GM11168 (cell line): ENCODE measurements around the gene ATG16L1.

Source experiments
- in situ Hi-C: fragments of 300-500 bp; cut with MboI; formaldehyde crosslinking; loops from one replicate; pipeline ENCODE4 v1.12.0; 2022; ENCODE audit warnings: low sequenced_read_pairs; ENCODE audit not compliant: unreplicated experiment

The ATG16L1 gene

DNA sequence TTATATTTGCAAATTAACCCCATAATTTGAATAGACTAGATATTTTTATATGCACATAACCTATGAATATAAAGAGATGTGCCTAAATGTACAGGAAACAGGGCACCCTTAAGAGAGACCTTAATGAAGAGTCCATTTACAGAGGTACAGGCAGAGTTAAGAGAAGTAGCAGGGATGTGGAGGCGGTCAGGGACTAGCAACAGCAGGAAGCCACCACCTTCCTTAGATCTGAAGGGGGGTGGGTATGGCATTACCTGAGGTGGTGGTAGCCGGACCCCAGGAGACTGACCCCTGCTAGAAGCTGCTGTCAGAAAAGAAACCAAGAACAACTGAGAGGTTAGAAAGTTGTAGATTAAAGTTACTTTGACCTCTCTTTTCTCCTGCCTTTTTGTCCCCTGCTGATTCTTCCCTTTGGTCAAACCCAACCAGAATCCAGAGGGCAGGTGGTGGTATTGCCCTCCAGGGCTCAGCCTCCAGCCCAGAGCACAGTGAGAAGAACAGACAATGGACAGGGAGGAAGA is 24.9 kb upstream of the ATG16L1 start:
- in situ Hi-C loops: no loop called here

DNA sequence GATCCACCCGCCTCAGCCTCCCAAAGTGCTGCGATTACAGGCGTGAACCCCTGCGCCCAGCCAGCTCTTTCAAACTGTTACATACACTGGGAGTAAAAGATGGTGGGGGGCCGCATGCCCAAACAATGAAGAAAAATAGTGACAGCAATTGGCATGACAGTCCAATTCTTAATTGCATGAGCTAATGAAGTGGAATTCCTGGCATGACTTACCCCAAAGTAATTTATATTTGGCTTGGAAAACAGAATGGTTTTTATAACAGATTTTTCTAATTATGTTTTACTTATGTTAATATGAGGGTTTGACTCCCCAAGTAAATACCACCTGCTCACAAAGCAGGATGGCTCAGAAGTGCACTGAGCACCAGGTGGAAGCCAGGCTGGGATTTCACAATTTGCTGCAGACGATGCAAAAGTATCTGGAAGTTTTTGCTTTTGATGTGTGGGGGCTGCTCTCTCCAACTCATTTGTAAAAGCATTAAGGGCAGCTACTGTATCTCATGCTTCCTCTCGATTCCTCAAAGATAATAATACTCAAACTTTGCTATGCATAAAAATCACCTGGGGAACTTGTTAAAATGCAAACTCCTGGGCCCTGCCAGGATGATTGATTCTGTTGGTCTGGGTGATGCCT is 24.0 kb upstream of the ATG16L1 start:
- in situ Hi-C loops: no loop called here

DNA sequence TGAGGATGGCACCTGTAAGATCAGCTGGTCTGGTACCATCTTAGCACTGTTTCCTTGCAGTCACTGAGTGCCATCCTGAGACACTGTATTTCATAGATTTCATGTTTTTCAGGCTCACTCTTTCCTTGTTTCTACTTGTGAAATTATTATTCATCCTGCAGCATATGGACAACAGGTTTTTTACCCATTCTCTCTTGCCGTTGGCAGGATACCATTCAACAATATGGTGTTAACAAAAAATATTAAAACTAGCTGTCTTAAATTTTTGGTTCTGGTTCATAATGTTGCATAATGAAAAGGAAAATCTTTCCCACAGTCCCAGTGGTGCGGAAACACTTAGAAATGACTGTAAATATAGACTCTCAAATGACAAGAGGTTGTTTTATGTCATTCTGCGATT is 23.1 kb upstream of the ATG16L1 start:
- in situ Hi-C loops: no loop called here

DNA sequence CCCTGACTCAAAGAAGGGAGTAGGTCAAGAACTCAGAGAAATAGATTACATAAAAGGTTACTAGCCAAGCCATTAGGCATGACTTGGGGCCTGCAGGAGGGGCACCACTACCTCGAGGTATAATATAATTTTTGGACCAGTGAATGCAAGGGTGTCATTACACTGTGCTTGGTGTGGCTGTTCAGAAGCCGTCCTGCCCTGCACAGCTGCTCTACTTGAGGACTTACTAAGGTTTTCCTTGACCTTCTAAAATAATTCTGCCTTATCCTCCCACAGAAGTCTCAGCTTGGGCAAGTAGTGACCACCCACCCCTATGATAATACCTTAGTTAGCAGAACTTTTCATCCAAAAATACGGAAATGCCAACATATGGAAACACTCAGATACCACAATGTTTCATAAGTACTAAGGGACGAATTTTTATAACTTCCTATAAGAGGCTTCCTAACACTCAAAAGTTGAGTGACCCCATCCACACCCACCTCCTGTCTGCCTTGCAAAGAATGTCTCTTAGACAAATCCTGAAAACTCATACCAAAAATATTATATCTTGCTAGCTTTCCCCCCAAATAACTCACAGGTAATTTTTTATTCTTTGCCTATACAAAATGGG is 17.7 kb upstream of the ATG16L1 start:
- in situ Hi-C loops: no loop called here

DNA sequence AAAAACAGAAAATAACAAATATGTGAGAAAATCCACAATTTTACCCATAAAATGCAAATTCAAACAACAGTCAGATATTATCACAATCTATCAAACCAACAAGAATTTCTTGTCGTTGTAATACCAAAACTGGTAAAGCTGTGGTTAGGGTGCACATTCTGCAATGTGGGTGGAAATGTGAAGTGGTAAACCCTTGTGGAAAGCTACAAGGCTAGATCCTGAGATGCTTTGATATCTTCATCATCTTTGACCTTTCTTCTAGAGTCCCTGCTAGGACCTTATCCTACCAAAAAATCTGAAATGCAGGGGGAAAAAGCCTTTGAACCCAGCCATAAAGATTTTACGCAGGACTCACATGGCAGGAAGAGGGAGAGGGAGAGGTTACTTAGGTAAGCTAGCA is 17.2 kb upstream of the ATG16L1 start:
- in situ Hi-C loops: no loop called here

DNA sequence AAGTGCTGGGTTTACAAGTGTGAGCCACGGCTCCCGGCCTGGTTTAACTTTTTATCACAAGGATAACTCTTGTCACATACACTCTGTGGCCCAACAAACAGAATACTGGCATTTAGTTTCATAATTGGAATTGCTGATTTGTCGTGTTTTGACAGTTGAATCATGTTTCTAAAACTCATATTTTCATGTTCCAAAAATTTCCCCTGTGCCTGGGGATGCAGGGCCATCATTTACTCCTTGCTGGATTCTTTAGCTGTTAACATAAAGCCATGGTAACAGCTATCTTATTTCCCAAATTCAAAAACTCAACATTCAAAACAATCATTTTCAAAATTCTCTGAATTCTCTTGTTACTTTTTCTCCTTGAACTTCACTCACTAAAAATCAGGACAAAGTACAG is 16.5 kb upstream of the ATG16L1 start:
- in situ Hi-C loops: no loop called here

DNA sequence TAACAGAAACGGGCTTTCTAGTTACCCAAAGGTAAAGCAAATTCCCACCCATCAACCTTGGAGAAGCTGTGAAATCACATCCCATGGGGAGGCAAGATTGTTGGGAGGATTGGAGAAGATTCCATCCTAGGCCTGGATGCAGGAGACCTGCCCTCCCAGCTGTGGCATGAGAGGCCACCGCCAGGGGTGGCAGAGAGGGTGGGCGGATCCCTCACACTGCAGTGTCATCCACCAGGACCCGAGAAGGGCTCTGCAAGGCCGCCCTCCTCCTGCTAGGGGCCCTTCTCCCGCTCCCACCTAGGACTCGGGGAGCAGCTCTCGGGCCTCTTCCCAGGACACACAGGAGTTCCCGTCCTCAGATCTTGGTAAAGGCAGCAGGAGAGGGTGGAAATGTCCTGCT is 15.5 kb upstream of the ATG16L1 start:
- in situ Hi-C loops: no loop called here

DNA sequence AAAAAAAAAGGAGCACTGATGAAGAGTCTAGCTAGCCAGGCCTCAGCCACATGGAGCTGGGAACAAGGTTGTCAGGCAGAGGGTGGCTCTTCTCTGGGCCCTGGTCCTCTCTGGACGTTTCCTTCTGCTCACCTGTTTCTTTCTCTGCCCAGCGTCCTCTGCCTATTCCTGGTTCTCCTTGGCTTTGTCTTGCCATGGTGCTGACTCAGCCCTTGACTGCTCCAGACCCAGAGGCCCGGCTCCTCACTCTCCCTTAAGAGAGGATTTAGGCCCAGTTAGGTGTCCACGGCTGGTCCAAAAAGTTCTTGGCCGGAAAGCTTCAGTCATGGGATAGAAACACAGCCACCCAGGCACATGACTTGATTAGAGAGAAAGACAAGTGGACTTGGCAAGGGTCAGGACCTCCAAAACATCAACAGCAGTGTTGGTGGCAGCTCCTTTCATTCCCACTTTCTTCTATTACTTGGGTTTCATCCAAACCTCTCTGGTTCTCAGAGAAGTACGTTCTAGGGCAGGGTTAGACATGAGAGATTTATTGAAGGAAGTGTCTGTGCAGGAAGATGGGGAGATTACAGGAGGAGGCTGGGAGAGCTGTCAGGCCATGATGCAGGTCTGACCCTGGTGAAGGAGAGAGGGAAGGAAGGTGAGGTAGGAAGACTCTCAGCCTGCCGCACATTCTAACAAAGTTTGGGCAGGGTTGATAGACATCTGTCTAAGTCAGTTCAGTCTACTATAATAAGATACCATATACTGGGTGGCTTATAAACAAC is 14.5 kb upstream of the ATG16L1 start:
- in situ Hi-C loops: no loop called here

DNA sequence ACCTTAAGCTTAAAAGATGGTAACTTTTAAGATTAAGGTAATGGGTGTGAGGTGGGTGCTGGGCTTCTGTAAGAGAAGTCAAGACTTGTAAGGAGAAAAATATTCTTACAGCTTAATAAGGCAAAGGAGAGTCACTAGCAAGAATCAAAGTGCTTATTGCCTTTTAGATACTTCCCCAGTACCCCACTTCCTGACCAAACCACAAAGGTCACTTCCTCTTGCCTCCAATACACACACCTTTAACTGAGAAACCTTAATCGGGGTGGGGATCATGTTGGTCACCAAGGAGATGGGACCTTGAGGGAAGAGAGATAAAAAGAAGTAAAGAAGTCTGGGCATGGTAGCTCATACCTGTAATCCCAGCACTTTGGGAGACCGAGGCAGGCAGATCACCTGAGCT is 10.6 kb upstream of the ATG16L1 start:
- in situ Hi-C loops: no loop called here

DNA sequence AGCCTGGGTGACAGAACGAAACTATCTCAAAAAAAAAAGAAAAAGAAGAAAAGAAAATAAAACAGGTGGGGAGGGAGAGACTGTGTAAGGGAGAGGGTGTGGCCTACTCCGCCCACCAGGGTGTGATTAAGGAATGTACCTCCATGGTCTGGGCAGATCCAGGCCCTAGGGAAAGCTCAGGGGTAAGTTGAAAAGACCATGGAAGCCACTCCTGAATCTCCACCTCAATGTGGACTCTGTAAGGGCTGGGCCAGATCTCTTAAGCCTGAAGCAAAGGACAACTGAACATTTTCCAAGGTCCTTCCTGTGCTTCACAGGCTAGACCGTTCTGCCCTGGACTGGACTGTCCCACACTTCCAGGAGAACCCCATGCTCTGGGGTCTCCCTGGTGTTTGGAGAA is 9.7 kb upstream of the ATG16L1 start:
- in situ Hi-C loops: no loop called here

DNA sequence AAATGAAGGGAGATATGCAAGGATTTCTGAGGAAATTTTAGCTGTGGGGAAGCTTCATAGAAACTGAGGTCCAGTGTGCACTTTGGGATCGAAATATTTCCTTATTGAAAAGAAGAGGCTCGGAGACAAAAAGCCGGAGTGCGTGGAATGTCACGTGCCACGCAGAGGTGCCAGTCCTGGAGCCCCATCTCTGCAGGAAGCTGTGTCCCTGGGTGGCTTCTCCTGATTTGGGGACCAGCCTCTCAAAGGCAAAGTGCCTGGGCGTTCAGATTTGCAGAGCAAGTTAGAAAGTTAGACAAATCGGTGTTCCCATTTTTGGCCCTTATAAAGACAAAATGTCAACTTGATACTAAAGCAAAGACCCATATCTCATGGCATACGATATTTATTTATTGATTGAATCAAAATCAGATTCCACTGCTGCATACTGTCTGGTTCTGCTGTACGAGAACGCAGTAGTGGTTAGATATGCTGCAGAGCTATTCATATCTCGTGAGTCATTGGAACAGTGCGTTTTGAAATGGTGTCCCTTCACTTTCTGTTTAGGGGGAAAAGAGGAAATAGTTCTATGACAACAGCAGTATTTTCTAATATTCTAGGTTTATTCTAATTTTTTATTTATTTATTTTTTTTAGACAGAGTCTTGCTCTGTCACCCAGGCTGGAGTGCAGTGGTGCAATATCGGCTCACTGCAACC is 9.1 kb upstream of the ATG16L1 start:
- in situ Hi-C loops: no loop called here

DNA sequence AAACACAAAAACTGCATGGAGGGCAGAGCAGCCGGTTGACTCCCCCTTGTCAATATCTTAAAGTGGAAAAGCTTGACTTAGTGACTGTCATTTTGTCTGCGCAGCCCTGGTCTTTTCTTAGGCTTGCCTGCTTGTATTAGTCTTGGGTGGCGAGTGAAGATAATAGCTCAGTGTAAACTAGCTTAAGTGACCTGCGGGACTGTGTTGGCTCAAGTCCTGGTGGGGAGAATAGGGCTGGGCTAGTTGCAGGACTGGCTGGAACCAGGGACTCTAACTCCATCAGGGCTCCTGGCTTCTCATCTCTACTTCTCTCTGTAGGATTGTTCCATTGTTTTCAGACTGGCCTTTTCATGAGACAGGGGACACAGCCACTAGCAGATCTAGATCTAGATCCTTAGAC is 8.1 kb upstream of the ATG16L1 start:
- in situ Hi-C loops: no loop called here

DNA sequence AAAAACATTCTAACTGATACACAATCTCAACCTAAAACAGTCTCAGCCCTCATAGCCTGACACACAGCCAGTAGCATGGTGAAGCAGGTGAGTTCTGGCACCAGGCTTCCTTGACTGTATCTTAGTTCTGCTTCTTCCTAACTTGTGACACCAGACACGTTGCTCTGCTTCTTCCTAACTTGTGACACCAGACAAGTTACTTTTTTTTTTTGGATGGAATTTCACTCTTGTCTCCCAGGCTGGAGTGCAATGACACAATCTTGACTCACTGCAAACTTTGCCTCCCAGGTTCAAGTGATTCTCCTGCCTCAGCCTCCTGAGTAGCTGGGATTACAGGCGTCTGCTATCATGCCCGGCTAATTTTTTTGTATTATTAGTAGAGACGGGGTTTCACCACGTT is 6.7 kb upstream of the ATG16L1 start:
- in situ Hi-C loops: no loop called here

DNA sequence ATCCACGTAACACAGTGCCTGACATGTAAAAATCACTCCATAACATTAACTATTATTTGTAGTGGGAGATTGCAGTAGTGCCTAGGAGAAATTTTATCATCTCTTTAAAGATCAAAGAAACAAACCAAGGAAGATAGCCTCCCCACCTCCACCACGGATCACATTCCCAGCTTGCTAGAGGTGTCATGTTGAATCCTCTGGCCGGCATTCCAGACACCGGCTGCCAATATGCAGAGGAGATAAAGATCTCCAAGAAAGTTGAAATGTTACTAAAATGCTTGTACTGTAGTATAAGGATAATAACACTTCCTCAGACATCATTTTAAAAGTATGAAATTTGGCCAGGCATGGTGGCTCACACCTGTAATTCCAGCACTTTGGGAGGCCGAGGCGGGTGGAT is 6.1 kb upstream of the ATG16L1 start:
- in situ Hi-C loops: no loop called here

DNA sequence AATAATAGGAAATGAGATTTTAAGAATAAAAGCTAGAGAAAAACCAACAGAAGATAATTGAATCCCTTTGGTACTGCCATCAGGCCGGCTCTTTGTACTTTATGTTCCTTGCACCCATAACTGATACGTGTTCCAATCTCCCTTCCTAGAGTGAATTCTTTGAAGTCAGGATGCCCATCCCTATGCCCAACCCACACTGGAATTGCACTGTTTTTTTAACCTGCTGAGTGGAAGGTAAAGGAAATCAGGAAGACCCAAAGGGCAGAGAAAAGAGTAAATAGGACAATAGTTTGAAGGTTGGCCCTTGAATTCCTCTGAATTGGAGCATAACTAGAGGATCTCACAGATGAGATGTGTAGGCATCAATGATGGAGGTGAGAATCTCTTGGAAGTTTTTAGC is 4.4 kb upstream of the ATG16L1 start:
- in situ Hi-C loops: no loop called here

DNA sequence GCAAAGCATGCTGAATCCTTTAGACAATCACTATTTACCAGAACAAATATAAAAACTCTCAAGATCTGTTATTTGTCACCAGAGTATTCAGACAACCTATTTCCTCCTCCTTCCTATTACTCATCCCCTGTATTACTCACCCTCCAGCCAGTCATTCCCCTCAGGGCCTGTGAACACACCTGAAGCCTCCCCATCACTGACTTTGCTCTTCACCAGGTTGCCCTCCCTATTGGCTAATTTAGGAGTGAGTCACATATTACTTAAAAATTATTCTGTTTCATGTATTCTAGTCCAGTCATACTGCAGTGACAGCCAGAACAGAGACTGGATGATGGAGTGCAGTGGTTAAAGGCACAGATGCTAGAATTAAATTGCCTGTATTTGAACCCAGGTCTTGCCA is 3.7 kb upstream of the ATG16L1 start:
- in situ Hi-C loops: no loop called here

DNA sequence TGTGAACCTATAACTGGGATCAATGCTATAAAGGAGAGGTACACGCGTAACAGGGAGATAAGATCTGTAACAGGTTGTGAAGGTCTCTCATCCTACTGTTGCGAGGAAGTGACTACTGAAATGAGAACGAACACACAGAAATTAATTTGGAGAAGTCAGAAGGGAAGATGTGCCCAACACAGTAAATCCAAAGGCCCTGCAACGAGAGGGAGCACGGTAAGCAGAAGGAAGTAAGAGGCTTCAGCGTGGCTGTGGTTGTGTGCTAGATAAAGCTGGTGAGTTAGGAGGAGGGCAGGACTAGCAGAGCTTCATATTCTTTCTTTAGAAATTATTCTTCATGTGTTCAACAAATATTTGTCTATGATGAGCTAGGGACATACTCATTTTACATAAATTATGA is 2.5 kb upstream of the ATG16L1 start:
- in situ Hi-C loops: no loop called here

DNA sequence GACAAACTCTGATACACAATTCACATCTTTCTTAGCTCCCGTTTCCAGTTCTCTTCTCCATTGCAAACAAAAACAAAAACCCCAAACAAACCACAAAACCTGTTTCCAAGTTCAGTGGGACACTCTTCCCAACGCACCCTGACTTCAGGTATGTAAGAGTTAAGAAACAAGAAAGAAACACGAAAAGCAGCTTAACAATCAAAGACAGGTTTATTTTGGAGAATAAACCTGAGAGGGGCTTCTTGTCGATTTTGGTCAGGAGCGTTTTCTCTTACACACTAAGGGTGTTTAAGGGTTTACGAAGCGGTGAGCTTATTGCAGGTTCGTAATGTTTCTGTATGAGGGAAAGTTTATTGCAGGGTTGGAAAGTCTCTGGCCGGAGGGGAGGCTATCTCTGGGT is 905 bp upstream of the ATG16L1 start:
- in situ Hi-C loops: no loop called here

DNA sequence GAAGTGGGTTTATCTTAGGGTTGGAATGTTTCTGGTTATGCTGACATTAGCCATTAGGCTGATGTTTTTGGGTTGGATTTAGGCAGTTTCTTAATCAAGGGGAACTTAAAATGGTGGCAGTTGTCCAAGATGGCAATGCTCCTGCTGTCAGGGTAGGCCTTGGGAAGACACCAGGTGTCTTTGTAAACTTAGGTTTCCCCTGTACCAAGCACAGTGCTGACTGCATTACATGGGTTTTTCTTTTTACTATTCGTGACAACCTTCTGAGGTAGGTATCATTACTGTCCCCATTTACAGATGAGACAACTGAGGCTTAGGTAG is 528 bp upstream of the ATG16L1 start:
- in situ Hi-C loops: no loop called here

DNA sequence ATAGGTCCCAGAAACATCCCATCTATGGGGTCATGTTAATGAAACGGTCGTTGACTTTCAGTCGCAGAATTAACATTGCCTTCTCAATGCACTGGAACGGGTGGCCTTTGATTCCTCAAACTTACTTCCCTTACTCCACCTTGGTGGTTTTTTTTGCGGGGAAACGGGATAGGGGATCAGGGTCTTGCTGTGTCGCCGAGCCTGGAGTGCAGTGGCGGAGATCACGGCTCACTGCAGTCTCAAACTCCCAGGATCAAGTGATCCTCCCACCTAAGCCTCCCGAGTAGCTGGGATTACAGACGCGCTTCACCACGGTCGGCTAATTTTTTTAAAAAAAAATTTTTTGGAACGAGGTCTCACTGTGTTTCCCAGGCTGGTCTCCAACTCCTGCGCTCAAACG is 754 bp downstream of the ATG16L1 start:
- in situ Hi-C loops: no loop called here

DNA sequence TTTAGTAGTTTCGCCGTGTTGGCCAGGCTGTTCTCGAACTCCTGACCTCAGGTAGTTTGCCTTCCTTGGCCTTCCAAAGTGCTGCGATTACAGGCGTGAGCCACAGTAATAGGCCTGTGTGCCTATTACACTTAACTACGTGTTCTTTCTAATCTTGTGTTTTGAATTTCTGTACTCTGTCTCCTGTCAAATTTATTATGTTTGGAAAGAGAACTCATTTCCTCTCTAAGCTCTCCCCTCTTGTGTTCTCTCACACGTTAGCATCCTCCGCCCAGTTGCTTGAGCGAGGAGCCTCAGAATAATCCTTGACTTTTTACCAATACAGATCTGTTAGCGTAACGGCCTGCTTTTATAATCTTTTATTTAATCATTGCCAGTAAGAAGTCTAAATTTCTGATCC is 3.7 kb downstream of the ATG16L1 start:
- in situ Hi-C loops: no loop called here
